Endothelial cell of umbilical vein (primary cell): ENCODE measurements around the gene GPRIN1. TPM values are rescaled to one million over a fixed set of nuclear protein-coding genes. Genes with fewer than 3 reads are reported as not detected.
A peak's percentile ranks its signal among the peaks of the same experiment; 100 is the strongest.

ENCODE experiments used
- BruUV-seq: library from RNA; stranded (reverse); fragments of 400-500 nt; replicated peaks from 2 replicates; lab custom pipeline; 2021; lab: Mats Ljungman, UMichigan
- CTCF ChIA-PET: fragments of 300-600, 350-600 bp; sonication (Branson Sonifier 250); formaldehyde crosslinking; loops from one replicate; lab custom pipeline; 2021; ENCODE audit warnings: antibody characterized with exemption, inconsistent platforms; lab: Charles Lee
- POLR2A ChIA-PET: fragments of 300-600, 350-600 bp; sonication (Branson Sonifier 250); formaldehyde crosslinking; loops from one replicate; lab custom pipeline; 2021; ENCODE audit warnings: antibody characterized with exemption, inconsistent platforms; lab: Charles Lee
- DNase-seq: peaks from one replicate; pipeline ENCODE4 v3.0.0-alpha.2; 2011; ENCODE audit warnings: low read depth, low spot score
- FAIRE-seq: peaks from 2 replicates; lab custom pipeline; 2011; peaks lifted over from hg19 to GRCh38; lab: Jason Lieb, UNC
- H2AFZ ChIP-seq: 2 replicates; pipeline ENCODE4 v1.6.0; 2012; ENCODE audit warnings: low read depth, low read length, control low read depth, inconsistent platforms
- H3K27ac ChIP-seq: 2 replicates; pipeline ENCODE4 v1.5.1; 2011; ENCODE audit warnings: low read depth, mild to moderate bottlenecking, control low read depth, low read length, moderate library complexity; ENCODE audit not compliant: insufficient read depth
- H3K27me3 ChIP-seq, 2 experiments: 2 replicates each; pipeline versions ENCODE4 v1.6.0 to v1.6.1; 2011; ENCODE audit warnings: low read length in 2 of 2, mixed read lengths in 1 of 2; ENCODE audit not compliant: control insufficient read depth in 2 of 2, insufficient read depth in 2 of 2
- H3K36me3 ChIP-seq, 2 experiments: 2 replicates in 1 of 2; 3 replicates in 1 of 2; pipeline ENCODE4 v1.5.1; 2011; ENCODE audit warnings: low read length in 2 of 2, mild to moderate bottlenecking in 1 of 2, moderate library complexity in 1 of 2; ENCODE audit not compliant: control insufficient read depth in 2 of 2, insufficient read depth in 2 of 2; ENCODE audit errors: extremely low read depth in 1 of 2
- H3K4me1 ChIP-seq: 3 replicates; pipeline ENCODE4 v1.5.1; 2011; ENCODE audit warnings: mild to moderate bottlenecking, low read length; ENCODE audit not compliant: control insufficient read depth, insufficient read depth; ENCODE audit errors: extremely low read depth
- H3K4me2 ChIP-seq: 2 replicates; pipeline ENCODE4 v1.6.1; 2011; ENCODE audit warnings: low read length, control low read depth, mixed read lengths; ENCODE audit not compliant: insufficient read depth
- H3K4me3 ChIP-seq, 3 experiments: fragments of 200-600 bp in 1 of 3; sonication (generic), shearing (Covaris generic) in 1 of 3; replicated peaks in 1 of 3; 2 replicates each; pipeline ENCODE4 v1.5.1; 2011 to 2016; ENCODE audit warnings: control low read depth in 3 of 3, low read length in 3 of 3, mild to moderate bottlenecking in 2 of 3, inconsistent platforms in 1 of 3, low read depth in 1 of 3, moderate library complexity in 1 of 3; ENCODE audit not compliant: insufficient read depth in 1 of 3
- H3K79me2 ChIP-seq: 2 replicates; pipeline ENCODE4 v1.6.0; 2012; ENCODE audit warnings: low read length, inconsistent platforms; ENCODE audit not compliant: control insufficient read depth, insufficient read depth
- H3K9ac ChIP-seq: replicated peaks from 2 replicates; pipeline ENCODE3; 2011; ENCODE audit warnings: low read length, control low read depth; ENCODE audit not compliant: insufficient read depth; ENCODE audit errors: extremely low read depth
- H3K9me1 ChIP-seq: replicated peaks from 3 replicates; pipeline ENCODE4 v1.6.0; 2011; ENCODE audit warnings: mild to moderate bottlenecking, low read length; ENCODE audit not compliant: control insufficient read depth, insufficient read depth; ENCODE audit errors: extremely low read depth
- H3K9me3 ChIP-seq: replicated peaks from 2 replicates; pipeline ENCODE4 v1.5.1; 2012; ENCODE audit warnings: low read length, inconsistent platforms; ENCODE audit not compliant: control insufficient read depth, insufficient read depth
- H4K20me1 ChIP-seq: replicated peaks from 2 replicates; pipeline ENCODE3; 2011; ENCODE audit warnings: mild to moderate bottlenecking, low read length; ENCODE audit not compliant: control insufficient read depth, insufficient read depth; ENCODE audit errors: extremely low read depth
- CTCF ChIP-seq, 2 donors: IDR thresholded peaks; 1 replicate in 1 of 2; 2 replicates in 1 of 2; pipeline ENCODE4 v1.5.1; 2011; ENCODE audit warnings: low read length in 2 of 2, mild to moderate bottlenecking in 2 of 2, moderate library complexity in 2 of 2, control low read depth in 1 of 2, inconsistent platforms in 1 of 2, low read depth in 1 of 2; ENCODE audit not compliant: insufficient read depth in 1 of 2; ENCODE audit errors: extremely low read depth in 1 of 2
- MYC ChIP-seq: IDR thresholded peaks from one replicate; pipeline ENCODE4 v1.6.1; 2011; ENCODE audit warnings: mild to moderate bottlenecking, low read depth, low read length
- POLR2A ChIP-seq: IDR thresholded peaks from 2 replicates; pipeline ENCODE4 v1.6.1; 2012; ENCODE audit warnings: low read depth, mild to moderate bottlenecking, control low read depth, low read length
- POLR2AphosphoS5 ChIP-seq: IDR thresholded peaks from 2 replicates; pipeline ENCODE4 v1.6.1; 2012; ENCODE audit warnings: low read depth, mild to moderate bottlenecking, control low read depth, low read length, moderate library complexity; ENCODE audit not compliant: insufficient read depth
- dilution Hi-C: fragments of 300-500 bp; cut with MboI; formaldehyde crosslinking; loops from one replicate; pipeline ENCODE4 v1.15.0; 2019; ENCODE audit warnings: low sequenced_read_pairs; ENCODE audit not compliant: extremely low pct_ligation_motif_present
- intact Hi-C: fragments of 100-400 bp; cut with micrococcal nuclease; formaldehyde crosslinking; loops from one replicate; pipeline ENCODE4 v1.10.0; 2022
- polyA plus RNA-seq, 4 experiments: library from polyadenylated mRNA; depleted of rRNA in 3 of 4; stranded (reverse) in 3 of 4; unstranded in 1 of 4; fragments of >200 nt; gene quantifications; 2 replicates each; pipeline versions ENCODE4 v1.2.1 to v1.2.3, GENCODE V29; 2011 to 2012; ENCODE audit warnings: missing spikeins in 1 of 4
- total RNA-seq: library from RNA; stranded (reverse); gene quantifications from 2 replicates; pipeline ENCODE4 v1.2.3, GENCODE V29; 2021

Gene GPRIN1
- total and polyA plus RNA-seq, 2 donors (not counting 3 experiments of a cell fraction or from before 2014, with no cell fraction given): 2.4 to 10.4 TPM

- peak; percentile 38 for DNase-seq
- no peaks in the 10 kb centered on the region for H3K27me3 ChIP-seq
- peak overlapping the region; percentile 26 for H2AFZ ChIP-seq
- H3K9me3 ChIP-seq: no peaks in the 10 kb centered on the region
- peaks cover 3 to 4% of the 10 kb centered on the region in 2 experiments for H3K36me3 ChIP-seq
- H3K9me1 ChIP-seq: no peaks in the 10 kb centered on the region
- H3K4me2 ChIP-seq: peak overlapping the region; percentile 68
- FAIRE-seq: peak; percentile 47
- TF ChIP-seq POLR2A: no peak
- TF ChIP-seq POLR2AphosphoS5: no peak
- TF ChIP-seq CTCF (IDR thresholded peaks at IDR 0.05; ENCODE audit: extremely low read depth in 1 of 2, insufficient read depth in 1 of 2, low read depth in 1 of 2, low read length in 2 of 2): no peak
- no peak for TF ChIP-seq MYC
- peak overlapping the region; percentile 0 for H3K27ac ChIP-seq
- ChIA-PET CTCF (interaction anchor here (0.7 to 2.4 kb wide), 6 partner anchors 10 to 918 kb away, joined by 3 to 20 read pairs (median 6); no protein-coding TSS in a partner anchor), POLR2A (interaction anchor here (1.1 to 1.6 kb wide), 2 partner anchors 13 to 73 kb away, joined by 3 read pairs; no protein-coding TSS in a partner anchor)
- TSS peak; percentile 44 for BruUV-seq
- H3K9ac ChIP-seq: peak overlapping the region; percentile 62
- dilution Hi-C loops (no loop called here), intact Hi-C loops (loop anchor here (1.0 to 2.0 kb wide), 5 partner anchors 29 to 260 kb away; partner anchors contain the start of genes HIGD2A, NOP16 and RNF44)
- H4K20me1 ChIP-seq: no peaks in the 10 kb centered on the region
- peak overlapping the region; percentile 29 to 51 (median 50) for H3K4me3 ChIP-seq
- peaks cover 12% of the 10 kb centered on the region for H3K4me1 ChIP-seq
- H3K79me2 ChIP-seq: peaks cover 9% of the 10 kb centered on the region
These were observed 38.0 kb upstream of the GPRIN1 start for GRCh38 chr5:176647843-176648473.
